RWPE2 (cell line): Measurements from ENCODE around the gene PPIL6.

Experiments
- ATAC-seq: fragments of 200-7000 bp; cut with Tn5 transposase; 3 replicates; pipeline ENCODE4 v1.9.1; 2021; ENCODE audit warnings: low read depth
- DNase-seq: peaks from one replicate; pipeline ENCODE4 v3.0.0-alpha.2; 2020; ENCODE audit warnings: low spot score
- H3K27ac ChIP-seq: fragments of 450-650 bp; 2 replicates; pipeline ENCODE4 v1.5.1; 2017; ENCODE audit warnings: mild to moderate bottlenecking; ENCODE audit not compliant: poor library complexity, severe bottlenecking
- H3K27me3 ChIP-seq: fragments of 250-450 bp; sonication (Bioruptor Pico); 2 replicates; pipeline ENCODE4 v1.5.1; 2021; ENCODE audit warnings: mild to moderate bottlenecking, moderate library complexity; ENCODE audit not compliant: insufficient read depth, poor library complexity, severe bottlenecking
- H3K36me3 ChIP-seq: fragments of 250-450 bp; sonication (Bioruptor Pico); 2 replicates; pipeline ENCODE4 v1.5.1; 2020; ENCODE audit warnings: low read depth, mild to moderate bottlenecking, moderate library complexity
- H3K4me1 ChIP-seq: fragments of 250-450 bp; sonication (Bioruptor Pico); 2 replicates; pipeline ENCODE4 v1.5.1; 2021; ENCODE audit warnings: mild to moderate bottlenecking, moderate library complexity; ENCODE audit not compliant: insufficient read depth, poor library complexity, severe bottlenecking
- H3K4me3 ChIP-seq: fragments of 250-450 bp; sonication (Bioruptor Pico); 2 replicates; pipeline ENCODE4 v1.5.1; 2021; ENCODE audit warnings: mild to moderate bottlenecking, moderate library complexity; ENCODE audit not compliant: severe bottlenecking
- H3K9me3 ChIP-seq: fragments of 250-450 bp; sonication (Bioruptor Pico); 2 replicates; pipeline ENCODE4 v1.5.1; 2021; ENCODE audit warnings: mild to moderate bottlenecking, moderate library complexity; ENCODE audit not compliant: severe bottlenecking
- TF ChIP-seq, protein P1 (sequence below): fragments of 450-650 bp; IDR thresholded peaks from one replicate; pipeline ENCODE4 v1.5.1; 2017; ENCODE audit warnings: mild to moderate bottlenecking, moderate library complexity; ENCODE audit not compliant: poor library complexity, severe bottlenecking

PPIL6 gene

DNA sequence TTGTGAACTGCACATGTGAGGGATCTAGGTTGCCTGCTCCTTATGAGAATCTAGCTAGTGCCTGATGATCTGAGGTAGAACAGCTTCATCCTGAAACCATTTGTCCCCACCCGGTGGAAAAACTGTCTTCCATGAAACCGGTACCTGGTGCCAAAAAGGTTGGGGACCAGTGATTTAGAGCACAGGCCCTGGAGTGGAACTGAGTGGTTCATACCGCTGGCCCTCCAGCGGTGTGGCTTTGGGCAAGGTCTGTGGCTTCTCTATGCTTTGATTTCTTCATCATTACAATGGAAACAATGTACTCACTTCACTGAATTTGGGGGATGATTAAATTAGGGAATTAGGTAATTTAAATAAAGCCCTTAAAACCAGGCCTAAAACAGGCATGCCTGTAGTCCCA, 94.4 kb downstream of the PPIL6 start:
- TF ChIP-seq, protein P1, sequence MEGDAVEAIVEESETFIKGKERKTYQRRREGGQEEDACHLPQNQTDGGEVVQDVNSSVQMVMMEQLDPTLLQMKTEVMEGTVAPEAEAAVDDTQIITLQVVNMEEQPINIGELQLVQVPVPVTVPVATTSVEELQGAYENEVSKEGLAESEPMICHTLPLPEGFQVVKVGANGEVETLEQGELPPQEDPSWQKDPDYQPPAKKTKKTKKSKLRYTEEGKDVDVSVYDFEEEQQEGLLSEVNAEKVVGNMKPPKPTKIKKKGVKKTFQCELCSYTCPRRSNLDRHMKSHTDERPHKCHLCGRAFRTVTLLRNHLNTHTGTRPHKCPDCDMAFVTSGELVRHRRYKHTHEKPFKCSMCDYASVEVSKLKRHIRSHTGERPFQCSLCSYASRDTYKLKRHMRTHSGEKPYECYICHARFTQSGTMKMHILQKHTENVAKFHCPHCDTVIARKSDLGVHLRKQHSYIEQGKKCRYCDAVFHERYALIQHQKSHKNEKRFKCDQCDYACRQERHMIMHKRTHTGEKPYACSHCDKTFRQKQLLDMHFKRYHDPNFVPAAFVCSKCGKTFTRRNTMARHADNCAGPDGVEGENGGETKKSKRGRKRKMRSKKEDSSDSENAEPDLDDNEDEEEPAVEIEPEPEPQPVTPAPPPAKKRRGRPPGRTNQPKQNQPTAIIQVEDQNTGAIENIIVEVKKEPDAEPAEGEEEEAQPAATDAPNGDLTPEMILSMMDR = no peak
- H3K4me1 ChIP-seq = no peaks in the 10 kb centered on the region
- H3K9me3 ChIP-seq = no peaks in the 10 kb centered on the region
- no peak overlapping the region for H3K4me3 ChIP-seq
- H3K36me3 ChIP-seq = no peaks in the 10 kb centered on the region
- DNase-seq (no peak), ATAC-seq (no peak)
- H3K27ac ChIP-seq = no peak overlapping the region
- H3K27me3 ChIP-seq = no peaks in the 10 kb centered on the region

DNA sequence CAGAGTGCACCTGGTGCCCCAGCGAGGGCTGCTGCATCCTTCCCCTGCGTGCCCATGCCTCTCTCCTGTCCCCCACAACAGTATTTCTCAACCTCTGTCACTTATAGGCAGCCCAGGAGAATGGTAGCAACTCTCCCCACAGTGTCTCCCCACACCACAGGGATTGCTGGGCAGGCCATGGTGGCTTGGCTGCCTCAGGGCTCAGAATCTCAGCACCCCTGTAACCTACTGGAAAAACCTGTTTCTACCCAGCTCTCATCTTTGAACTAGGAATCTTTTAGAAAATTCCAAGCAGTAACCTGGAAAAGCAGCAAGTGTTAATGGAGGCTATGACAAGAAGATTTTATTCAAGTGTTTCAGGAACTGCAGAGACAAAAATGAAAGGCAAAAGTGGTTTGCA, 96.2 kb downstream of the PPIL6 start:
- DNase-seq = no peak
- Histone ChIP-seq H3K9me3 (no peaks in the 10 kb centered on the region), H3K4me3 (no peak overlapping the region), H3K4me1 (no peaks in the 10 kb centered on the region), H3K36me3 (no peaks in the 10 kb centered on the region), H3K27ac (no peak overlapping the region), H3K27me3 (no peaks in the 10 kb centered on the region)
- ATAC-seq = no peak
- TF ChIP-seq, protein P1 = no peak

DNA sequence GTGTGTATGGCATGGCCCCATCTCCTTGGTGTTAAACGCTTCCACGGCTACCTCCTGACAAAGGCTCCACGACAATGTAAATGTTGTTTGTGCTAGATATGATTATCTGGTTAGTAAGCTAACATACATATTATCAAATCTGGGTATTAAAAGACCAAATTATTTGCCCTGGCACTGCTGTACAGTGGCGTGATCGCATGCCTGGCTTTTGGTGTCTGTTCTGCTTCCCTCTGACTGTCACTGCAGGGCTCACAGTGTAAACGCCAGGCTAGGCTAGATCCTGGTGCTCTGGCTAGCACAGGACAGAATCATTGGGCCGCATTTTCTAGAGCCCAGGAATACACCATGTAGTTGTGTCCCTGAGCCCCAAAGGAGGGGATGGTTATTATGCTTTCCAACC, 96.9 kb downstream of the PPIL6 start:
- Histone ChIP-seq H3K9me3 (no peaks in the 10 kb centered on the region), H3K27ac (no peak overlapping the region), H3K4me3 (no peak overlapping the region), H3K36me3 (no peaks in the 10 kb centered on the region), H3K27me3 (no peaks in the 10 kb centered on the region), H3K4me1 (no peaks in the 10 kb centered on the region)
- no peak for ATAC-seq
- DNase-seq = no peak
- TF ChIP-seq, protein P1 = no peak

DNA sequence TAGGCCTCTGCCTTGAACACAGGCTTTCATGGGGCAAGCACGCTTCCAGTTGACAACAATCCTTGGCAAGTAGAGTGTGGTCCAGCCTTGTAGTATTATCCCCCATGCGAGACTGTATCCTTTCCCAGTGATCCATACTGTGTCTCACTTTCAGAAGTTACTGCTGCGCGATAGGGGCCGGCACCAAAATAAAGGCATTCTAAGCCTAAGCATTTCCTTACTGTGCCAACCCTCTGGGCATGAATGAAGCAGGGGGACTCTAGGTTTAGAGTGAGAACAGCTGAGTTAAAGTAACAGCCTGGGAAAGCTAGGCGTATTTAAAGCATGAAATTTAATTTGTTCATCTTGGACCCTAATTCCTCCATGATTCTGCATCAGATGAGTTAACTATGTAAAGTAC, 97.5 kb downstream of the PPIL6 start:
- TF ChIP-seq, protein P1 = no peak
- H3K9me3 ChIP-seq = no peaks in the 10 kb centered on the region
- ATAC-seq = no peak

DNA sequence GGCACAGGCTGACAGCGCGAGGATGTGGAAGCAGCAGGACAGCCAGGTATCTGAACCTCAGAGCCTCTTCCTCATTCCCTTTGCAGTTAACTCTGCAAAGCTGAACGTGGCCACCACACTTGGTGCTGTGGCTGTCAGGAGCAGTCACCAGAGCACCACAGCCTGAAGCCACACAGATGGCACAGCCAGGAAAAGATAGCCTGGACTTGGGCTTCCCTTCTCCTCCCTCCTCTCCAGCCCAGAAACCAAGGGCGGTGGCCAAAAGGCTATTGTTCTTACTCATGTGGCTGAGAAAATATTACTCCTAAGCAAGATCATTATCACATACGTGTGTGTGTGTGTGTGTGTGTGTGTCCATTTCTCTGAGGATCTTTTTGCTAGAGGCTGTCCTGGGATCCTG, 97.9 kb downstream of the PPIL6 start:
- ATAC-seq (no peak), DNase-seq (no peak)
- no peaks in the 10 kb centered on the region for H3K9me3 ChIP-seq
- H3K36me3 ChIP-seq = no peaks in the 10 kb centered on the region
- H3K4me1 ChIP-seq = no peaks in the 10 kb centered on the region
- H3K27me3 ChIP-seq = no peaks in the 10 kb centered on the region
- H3K4me3 ChIP-seq = no peak overlapping the region
- TF ChIP-seq, protein P1 = no peak
- H3K27ac ChIP-seq = no peak overlapping the region

More for the DNA sequence above, 97.5 kb downstream of the PPIL6 start:
- H3K27me3 ChIP-seq = no peaks in the 10 kb centered on the region
- DNase-seq = no peak
- H3K36me3 ChIP-seq = no peaks in the 10 kb centered on the region
- H3K4me1 ChIP-seq = no peaks in the 10 kb centered on the region
- no peak overlapping the region for H3K4me3 ChIP-seq
- H3K27ac ChIP-seq = no peak overlapping the region
